ENCODE data around the gene AKR1C3. TPM values are rescaled to one million over a fixed set of nuclear protein-coding genes. Genes with fewer than 3 reads are reported as not detected.

AKR1C3 gene
- total RNA-seq, 4 donors from 2014 or later = 6.0 to 35.6 (median 16.7) TPM

- DNase-seq = no peak
- no peaks in the 10 kb centered on the region for H3K9me3 ChIP-seq
- intact Hi-C loops (cut with DNase I; ENCODE audit: low total_unique reads) = no loop called here
- no peak overlapping the region for H3K27ac ChIP-seq
- H3K36me3 ChIP-seq = no peaks in the 10 kb centered on the region
- H3K4me3 ChIP-seq = no peak overlapping the region
- TF ChIP-seq CTCF (IDR thresholded peaks at IDR 0.05) = no peak
- TF ChIP-seq POLR2A (IDR thresholded peaks at IDR 0.05) = no peak
- H3K27me3 ChIP-seq = no peaks in the 10 kb centered on the region
- no peaks in the 10 kb centered on the region for H3K4me1 ChIP-seq
These were observed 53.2 kb downstream of the AKR1C3 start for GRCh38 chr10:5147255-5147980.

- H3K4me3 ChIP-seq = no peak overlapping the region
- H3K36me3 ChIP-seq = no peaks in the 10 kb centered on the region
- DNase-seq = no peak
- no peak overlapping the region for H3K27ac ChIP-seq
- no peaks in the 10 kb centered on the region for H3K4me1 ChIP-seq
- H3K27me3 ChIP-seq = no peaks in the 10 kb centered on the region
- intact Hi-C loops (cut with DNase I; ENCODE audit: low total_unique reads) = no loop called here
- TF ChIP-seq POLR2A (IDR thresholded peaks at IDR 0.05) (no peak), CTCF (IDR thresholded peaks at IDR 0.05) (no peak)
- H3K9me3 ChIP-seq = no peaks in the 10 kb centered on the region
These were observed 53.9 kb downstream of the AKR1C3 start for GRCh38 chr10:5147981-5148677.

- DNase-seq = no peak
- Histone ChIP-seq H3K4me1 (no peaks in the 10 kb centered on the region), H3K27ac (no peak overlapping the region), H3K9me3 (no peaks in the 10 kb centered on the region), H3K27me3 (no peaks in the 10 kb centered on the region), H3K36me3 (no peaks in the 10 kb centered on the region), H3K4me3 (no peak overlapping the region)
- TF ChIP-seq CTCF (IDR thresholded peaks at IDR 0.05) (no peak), POLR2A (IDR thresholded peaks at IDR 0.05) (no peak)
- intact Hi-C loops (cut with DNase I; ENCODE audit: low total_unique reads) = no loop called here
These were observed 54.4 kb downstream of the AKR1C3 start for GRCh38 chr10:5148678-5149032.

- intact Hi-C loops (cut with DNase I; ENCODE audit: low total_unique reads) = no loop called here
- no peak overlapping the region for H3K4me3 ChIP-seq
- H3K9me3 ChIP-seq = no peaks in the 10 kb centered on the region
- no peaks in the 10 kb centered on the region for H3K27me3 ChIP-seq
- H3K27ac ChIP-seq = no peak overlapping the region
- DNase-seq = no peak
- TF ChIP-seq CTCF (IDR thresholded peaks at IDR 0.05) (no peak), POLR2A (IDR thresholded peaks at IDR 0.05) (no peak)
- no peaks in the 10 kb centered on the region for H3K36me3 ChIP-seq
- H3K4me1 ChIP-seq = no peaks in the 10 kb centered on the region
These were observed 56.9 kb downstream of the AKR1C3 start for GRCh38 chr10:5151076-5151475.

- intact Hi-C loops (cut with DNase I; ENCODE audit: low total_unique reads) = no loop called here
- H3K4me1 ChIP-seq = no peaks in the 10 kb centered on the region
- H3K9me3 ChIP-seq = no peaks in the 10 kb centered on the region
- no peak overlapping the region for H3K4me3 ChIP-seq
- no peaks in the 10 kb centered on the region for H3K36me3 ChIP-seq
- TF ChIP-seq POLR2A (IDR thresholded peaks at IDR 0.05) = no peak
- no peak for TF ChIP-seq CTCF (IDR thresholded peaks at IDR 0.05)
- no peak overlapping the region for H3K27ac ChIP-seq
- no peak for DNase-seq
- no peaks in the 10 kb centered on the region for H3K27me3 ChIP-seq
These were observed 61.7 kb downstream of the AKR1C3 start for GRCh38 chr10:5155951-5156350.
